Neural cell (in vitro differentiated cells): Measurements from ENCODE around the gene CCDC122. TPM values are rescaled to one million over a fixed set of nuclear protein-coding genes. Genes with fewer than 3 reads are reported as not detected.

Experiments used
- H2AFZ ChIP-seq: fragments of 200-600, 300-800 bp; sonication (generic), shearing (Covaris generic); 2 replicates; pipeline ENCODE4 v1.6.0; 2014; ENCODE audit warnings: low read depth, mild to moderate bottlenecking, antibody characterized with exemption, low read length, moderate library complexity
- H3F3A ChIP-seq: fragments of 200-600 bp; shearing (Covaris generic); 2 replicates; pipeline ENCODE4 v1.6.1; 2016; ENCODE audit warnings: mild to moderate bottlenecking, moderate library complexity, mixed read lengths, antibody characterized with exemption, low read length; ENCODE audit not compliant: insufficient read depth, poor library complexity, severe bottlenecking
- H3K27ac ChIP-seq: fragments of 200-600, 300-800 bp; sonication (generic), shearing (Covaris generic); 2 replicates; pipeline ENCODE4 v1.5.1; 2014; ENCODE audit warnings: mild to moderate bottlenecking, low read length, moderate library complexity
- H3K27me3 ChIP-seq: fragments of 300-800, 200-600 bp; sonication (generic), shearing (Covaris generic); 2 replicates; pipeline ENCODE4 v1.6.0; 2014; ENCODE audit warnings: mild to moderate bottlenecking, low read depth, low read length, moderate library complexity; ENCODE audit not compliant: insufficient read depth
- H3K36me3 ChIP-seq: fragments of 300-800, 200-600 bp; sonication (generic), shearing (Covaris generic); 2 replicates; pipeline ENCODE4 v1.5.1; 2014; ENCODE audit warnings: mild to moderate bottlenecking, antibody characterized with exemption, low read length, moderate library complexity; ENCODE audit not compliant: insufficient read depth
- H3K4me2 ChIP-seq: fragments of 300-800, 200-600 bp; sonication (generic), shearing (Covaris generic); 2 replicates; pipeline ENCODE4 v1.6.0; 2014; ENCODE audit warnings: mild to moderate bottlenecking, low read length
- H3K4me3 ChIP-seq: fragments of 300-800, 200-600 bp; sonication (generic), shearing (Covaris generic); 2 replicates; pipeline ENCODE4 v1.5.1; 2014; ENCODE audit warnings: mild to moderate bottlenecking, low read length, moderate library complexity
- H3K79me2 ChIP-seq: fragments of 200-600 bp; shearing (Covaris generic); replicated peaks from 2 replicates; pipeline ENCODE4 v1.6.0; 2014; ENCODE audit warnings: mild to moderate bottlenecking, low read length, moderate library complexity; ENCODE audit not compliant: insufficient read depth
- H3K9ac ChIP-seq: fragments of 300-800, 200-600 bp; sonication (generic), shearing (Covaris generic); 2 replicates; pipeline ENCODE4 v1.6.1; 2016; ENCODE audit warnings: mild to moderate bottlenecking, low read length, mixed read lengths
- H3K9me2 ChIP-seq: fragments of 200-600 bp; shearing (Covaris generic); 2 replicates; pipeline ENCODE4 v1.6.1; 2016; ENCODE audit warnings: mild to moderate bottlenecking, low read length, mixed read lengths; ENCODE audit not compliant: insufficient read depth
- H3K9me3 ChIP-seq: fragments of 200-600, 300-800 bp; sonication (generic), shearing (Covaris generic); 2 replicates; pipeline ENCODE4 v1.6.1; 2016; ENCODE audit warnings: mild to moderate bottlenecking, mixed run types, low read length, moderate library complexity, mixed read lengths
- H4K20me1 ChIP-seq: fragments of 200-600 bp; shearing (Covaris generic); 2 replicates; pipeline ENCODE4 v1.6.1; 2016; ENCODE audit warnings: mild to moderate bottlenecking, mixed run types; ENCODE audit not compliant: insufficient read depth
- CTCF ChIP-seq: fragments of 450-650 bp; IDR thresholded peaks from 2 replicates; pipeline ENCODE4 v1.5.1; 2014; ENCODE audit warnings: antibody characterized with exemption, mild to moderate bottlenecking, moderate library complexity; ENCODE audit not compliant: poor library complexity, severe bottlenecking
- EP300 ChIP-seq: fragments of 450-650 bp; conservative IDR thresholded peaks from 2 replicates; pipeline ENCODE4 v1.6.1; 2014; ENCODE audit warnings: antibody characterized with exemption, mild to moderate bottlenecking, moderate library complexity; ENCODE audit not compliant: poor library complexity, severe bottlenecking
- EZH2 ChIP-seq: fragments of 200-600, 300-800 bp; shearing (Covaris generic), sonication (generic); IDR thresholded peaks from 2 replicates; pipeline ENCODE4 v1.6.1; 2014; ENCODE audit warnings: antibody characterized with exemption, low read length, borderline replicate concordance, mild to moderate bottlenecking; ENCODE audit not compliant: insufficient read depth, poor library complexity, severe bottlenecking
- MXI1 ChIP-seq: fragments of 450-650 bp; conservative IDR thresholded peaks from 2 replicates; pipeline ENCODE4 v1.6.1; 2014; ENCODE audit warnings: antibody characterized with exemption, mild to moderate bottlenecking; ENCODE audit not compliant: poor library complexity, severe bottlenecking
- POLR2AphosphoS5 ChIP-seq: IDR thresholded peaks from 2 replicates; pipeline ENCODE4 v1.6.1; 2012
- RAD21 ChIP-seq: fragments of 450-650 bp; conservative IDR thresholded peaks from 2 replicates; pipeline ENCODE4 v1.6.1; 2014; ENCODE audit warnings: antibody characterized with exemption, mild to moderate bottlenecking, moderate library complexity
- SMC3 ChIP-seq: fragments of 450-650 bp; conservative IDR thresholded peaks from 2 replicates; pipeline ENCODE4 v1.6.1; 2014; ENCODE audit warnings: antibody characterized with exemption, mild to moderate bottlenecking, moderate library complexity; ENCODE audit not compliant: poor library complexity
- TAF1 ChIP-seq: IDR thresholded peaks from 2 replicates; pipeline ENCODE4 v1.6.1; 2012; ENCODE audit warnings: low read depth
- polyA plus RNA-seq: library from polyadenylated mRNA; depleted of rRNA; stranded (reverse); fragments of >200 nt; gene quantifications from 2 replicates; pipeline ENCODE4 v1.2.3, GENCODE V29; 2014
- TF ChIP-seq, protein P1 (sequence below): IDR thresholded peaks from 2 replicates; pipeline ENCODE4 v1.6.1; 2012; ENCODE audit warnings: borderline replicate concordance

The CCDC122 gene
- polyA plus RNA-seq, 1 donor from 2014 or later = 0.79 TPM

DNA sequence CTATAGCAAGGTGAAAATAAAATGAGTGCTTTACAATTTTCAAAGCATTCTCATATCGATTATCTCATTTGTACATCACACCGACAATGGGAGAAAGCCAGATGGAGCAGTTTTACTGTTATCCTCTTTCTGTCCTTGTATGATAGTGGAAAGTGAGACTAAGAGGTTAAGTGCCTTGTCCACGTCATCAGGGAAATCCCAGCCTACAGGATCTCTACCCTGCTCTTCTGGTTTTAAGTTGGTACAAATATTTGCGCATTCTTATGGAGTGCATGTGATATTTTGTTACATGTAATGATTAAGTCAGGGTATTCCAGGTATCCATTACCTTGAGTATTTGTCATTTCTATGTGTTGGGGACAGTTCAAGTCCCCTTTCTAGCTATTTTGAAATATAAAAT is 80.3 kb downstream of the CCDC122 start:
- H3K79me2 ChIP-seq = no peaks in the 10 kb centered on the region
- H3K9me2 ChIP-seq = no peaks in the 10 kb centered on the region
- TF ChIP-seq EP300 = no peak
- TF ChIP-seq, protein P1, sequence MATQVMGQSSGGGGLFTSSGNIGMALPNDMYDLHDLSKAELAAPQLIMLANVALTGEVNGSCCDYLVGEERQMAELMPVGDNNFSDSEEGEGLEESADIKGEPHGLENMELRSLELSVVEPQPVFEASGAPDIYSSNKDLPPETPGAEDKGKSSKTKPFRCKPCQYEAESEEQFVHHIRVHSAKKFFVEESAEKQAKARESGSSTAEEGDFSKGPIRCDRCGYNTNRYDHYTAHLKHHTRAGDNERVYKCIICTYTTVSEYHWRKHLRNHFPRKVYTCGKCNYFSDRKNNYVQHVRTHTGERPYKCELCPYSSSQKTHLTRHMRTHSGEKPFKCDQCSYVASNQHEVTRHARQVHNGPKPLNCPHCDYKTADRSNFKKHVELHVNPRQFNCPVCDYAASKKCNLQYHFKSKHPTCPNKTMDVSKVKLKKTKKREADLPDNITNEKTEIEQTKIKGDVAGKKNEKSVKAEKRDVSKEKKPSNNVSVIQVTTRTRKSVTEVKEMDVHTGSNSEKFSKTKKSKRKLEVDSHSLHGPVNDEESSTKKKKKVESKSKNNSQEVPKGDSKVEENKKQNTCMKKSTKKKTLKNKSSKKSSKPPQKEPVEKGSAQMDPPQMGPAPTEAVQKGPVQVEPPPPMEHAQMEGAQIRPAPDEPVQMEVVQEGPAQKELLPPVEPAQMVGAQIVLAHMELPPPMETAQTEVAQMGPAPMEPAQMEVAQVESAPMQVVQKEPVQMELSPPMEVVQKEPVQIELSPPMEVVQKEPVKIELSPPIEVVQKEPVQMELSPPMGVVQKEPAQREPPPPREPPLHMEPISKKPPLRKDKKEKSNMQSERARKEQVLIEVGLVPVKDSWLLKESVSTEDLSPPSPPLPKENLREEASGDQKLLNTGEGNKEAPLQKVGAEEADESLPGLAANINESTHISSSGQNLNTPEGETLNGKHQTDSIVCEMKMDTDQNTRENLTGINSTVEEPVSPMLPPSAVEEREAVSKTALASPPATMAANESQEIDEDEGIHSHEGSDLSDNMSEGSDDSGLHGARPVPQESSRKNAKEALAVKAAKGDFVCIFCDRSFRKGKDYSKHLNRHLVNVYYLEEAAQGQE = no peak
- TF ChIP-seq EZH2 = no peak
- TF ChIP-seq CTCF = no peak
- no peak for TF ChIP-seq RAD21
- TF ChIP-seq POLR2AphosphoS5 = no peak
- no peak for TF ChIP-seq SMC3
- TF ChIP-seq MXI1 = no peak
- no peak for TF ChIP-seq TAF1
- no peaks in the 10 kb centered on the region for H3F3A ChIP-seq
- no peaks in the 10 kb centered on the region for H3K36me3 ChIP-seq
- H3K27ac ChIP-seq = no peak overlapping the region
- H3K9me3 ChIP-seq = no peaks in the 10 kb centered on the region
- H2AFZ ChIP-seq = no peak overlapping the region
- H4K20me1 ChIP-seq = no peaks in the 10 kb centered on the region
- H3K4me3 ChIP-seq = no peak overlapping the region
- no peaks in the 10 kb centered on the region for H3K27me3 ChIP-seq
- H3K4me2 ChIP-seq = no peak overlapping the region
- H3K9ac ChIP-seq = no peak overlapping the region

- Histone ChIP-seq H3K4me3 (no peak overlapping the region), H3K79me2 (no peaks in the 10 kb centered on the region), H2AFZ (no peak overlapping the region), H3K27me3 (no peaks in the 10 kb centered on the region), H3F3A (no peaks in the 10 kb centered on the region), H3K9ac (no peak overlapping the region), H3K9me2 (no peaks in the 10 kb centered on the region), H4K20me1 (no peaks in the 10 kb centered on the region), H3K36me3 (no peaks in the 10 kb centered on the region), H3K9me3 (no peaks in the 10 kb centered on the region), H3K27ac (no peak overlapping the region), H3K4me2 (no peak overlapping the region)
- TF ChIP-seq CTCF (peak; percentile 10), POLR2AphosphoS5 (no peak), EP300 (no peak)
Observed at GRCh38 chr13:43797869-43798268, 81.7 kb downstream of the CCDC122 start.
